C4-2B (cell line): ENCODE results near the gene TRIM14.

Experiments
- CTCF ChIP-seq: fragments of 450-650 bp; conservative IDR thresholded peaks from 2 replicates; pipeline ENCODE4 v1.5.1; 2017; ENCODE audit warnings: mild to moderate bottlenecking
- ZFX ChIP-seq: fragments of 450-650 bp; IDR thresholded peaks from 2 replicates; pipeline ENCODE4 v1.6.1; 2017

GRCh38 chr9:98050351-98050750 lies 68.7 kb downstream of the TRIM14 start:
- no peak for TF ChIP-seq CTCF
- no peak for TF ChIP-seq ZFX
